Cardiac muscle cell (in vitro differentiated cells and primary cell): ENCODE results near the gene PLXNA2. TPM values are rescaled to one million over a fixed set of nuclear protein-coding genes. Genes with fewer than 3 reads are reported as not detected.

ENCODE experiments used
- DNase-seq, 2 donors: peaks; one replicate each; pipeline versions ENCODE4 v3.0.0 to v3.0.0-alpha.2; 2010 to 2017; ENCODE audit warnings: low read depth in 1 of 2, low spot score in 1 of 2
- H3K27ac ChIP-seq: fragments of 200-600 bp; sonication (generic); 2 replicates; pipeline ENCODE4 v1.5.1; 2016
- H3K27me3 ChIP-seq: fragments of 200-600 bp; sonication (generic); 2 replicates; pipeline ENCODE4 v1.6.0; 2016; ENCODE audit warnings: control low read depth
- H3K36me3 ChIP-seq: fragments of 200-600 bp; sonication (generic); 2 replicates; pipeline ENCODE4 v1.5.1; 2016; ENCODE audit warnings: control low read depth
- H3K4me1 ChIP-seq: fragments of 200-600 bp; sonication (generic); 2 replicates; pipeline ENCODE4 v1.8.1; 2017; ENCODE audit warnings: low read depth, mild to moderate bottlenecking, mixed run types
- H3K4me3 ChIP-seq: fragments of 200-600 bp; sonication (generic); 2 replicates; pipeline ENCODE4 v1.5.1; 2016; ENCODE audit warnings: mild to moderate bottlenecking
- H3K9me3 ChIP-seq: fragments of 200-600 bp; sonication (generic); 2 replicates; pipeline ENCODE4 v1.5.1; 2017; ENCODE audit warnings: low read depth, mild to moderate bottlenecking, control low read depth
- CTCF ChIP-seq: IDR thresholded peaks from 2 replicates; pipeline ENCODE4 v1.5.1; 2012; ENCODE audit warnings: low read depth, mild to moderate bottlenecking, low read length
- polyA plus RNA-seq: library from polyadenylated mRNA; unstranded; fragments of >200 nt; fragmentation: Nextera tagmentation; extraction: Ambion mirVana; gene quantifications from 2 replicates; pipeline ENCODE4 v1.2.1, GENCODE V29; 2016
- total RNA-seq: library from RNA; depleted of rRNA; stranded (reverse); fragments of >200 nt; gene quantifications from 2 replicates; pipeline ENCODE4 v1.2.3, GENCODE V29; 2016

Gene PLXNA2
- total and polyA plus RNA-seq, 2 experiments from 2014 or later = 23.2 to 55.3 TPM

- Histone ChIP-seq H3K27ac (no peak overlapping the region), H3K4me1 (peaks cover 25% of the 10 kb centered on the region), H3K36me3 (no peaks in the 10 kb centered on the region), H3K27me3 (no peaks in the 10 kb centered on the region), H3K9me3 (no peaks in the 10 kb centered on the region), H3K4me3 (no peak overlapping the region)
- TF ChIP-seq CTCF = no peak
- no peak for DNase-seq
These were observed 56.6 kb downstream of the PLXNA2 start for GRCh38 chr1:208187499-208188041.

DNA sequence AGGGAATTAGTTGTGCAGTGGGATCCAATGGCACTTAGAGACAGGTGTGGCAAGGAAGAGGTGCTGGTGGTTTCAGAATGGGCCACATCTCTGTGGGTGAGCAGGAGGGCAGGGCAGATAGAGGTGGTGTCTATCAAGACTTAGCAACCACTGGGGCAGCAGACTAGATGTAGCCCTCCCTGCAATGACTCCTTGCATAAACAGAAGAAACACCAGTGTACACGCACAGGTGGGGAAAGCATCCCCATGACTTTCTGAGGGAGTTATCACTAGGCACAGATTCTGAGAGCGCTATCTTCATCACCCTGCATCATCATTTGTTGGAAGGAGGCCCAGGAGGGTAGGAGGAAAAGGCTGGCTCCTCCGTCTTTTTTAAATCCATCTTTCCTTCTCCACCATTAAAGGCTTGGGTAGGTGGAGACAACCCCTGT is 58.4 kb downstream of the PLXNA2 start:
- H3K27ac ChIP-seq = no peak overlapping the region
- TF ChIP-seq CTCF = no peak
- H3K4me3 ChIP-seq = no peak overlapping the region
- DNase-seq = no peak
- H3K4me1 ChIP-seq = peaks cover 33% of the 10 kb centered on the region
- H3K36me3 ChIP-seq = no peaks in the 10 kb centered on the region
- no peaks in the 10 kb centered on the region for H3K9me3 ChIP-seq
- H3K27me3 ChIP-seq = no peaks in the 10 kb centered on the region

DNA sequence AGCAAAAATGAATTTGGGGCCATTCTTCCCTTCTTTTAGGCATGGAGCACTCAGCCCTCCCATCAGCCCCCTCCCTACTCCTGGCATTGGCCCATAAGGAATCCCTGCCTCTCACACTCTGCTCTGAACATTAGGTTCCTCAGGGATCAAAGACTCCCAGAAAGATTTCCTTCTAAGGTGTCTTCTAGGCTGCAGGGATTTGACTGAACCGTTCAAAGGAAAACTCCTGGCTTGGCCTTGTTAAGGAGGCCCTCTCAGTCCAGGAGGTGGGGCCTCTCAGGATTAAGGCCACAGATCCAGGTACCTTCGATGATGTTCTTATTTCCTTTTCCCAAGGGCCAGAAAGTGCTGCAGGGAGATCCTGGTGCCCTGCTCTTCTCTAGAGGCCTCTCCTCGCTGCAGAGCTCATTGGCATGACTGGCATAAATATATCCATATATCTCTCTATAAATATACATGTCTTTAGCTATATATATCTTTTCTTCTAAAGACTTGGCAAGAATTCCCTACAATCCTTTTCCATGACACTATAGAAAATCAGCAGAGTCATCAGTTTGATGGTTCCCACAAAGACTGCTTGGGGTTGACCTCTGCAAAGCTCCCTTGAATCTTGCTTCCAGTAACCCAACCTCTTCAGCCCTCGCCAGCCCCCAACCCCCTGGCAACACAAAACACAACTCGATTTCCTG is 59.1 kb downstream of the PLXNA2 start:
- H3K9me3 ChIP-seq = no peaks in the 10 kb centered on the region
- H3K27ac ChIP-seq = no peak overlapping the region

GRCh38 chr1:208183977-208184911 is 59.9 kb downstream of the PLXNA2 start:
- Histone ChIP-seq H3K9me3 (no peaks in the 10 kb centered on the region), H3K27me3 (no peaks in the 10 kb centered on the region), H3K4me3 (no peak overlapping the region), H3K36me3 (no peaks in the 10 kb centered on the region), H3K27ac (no peak overlapping the region), H3K4me1 (peaks cover 40% of the 10 kb centered on the region)
- DNase-seq = peak in 1 of 2 donors; percentile 82
- no peak for TF ChIP-seq CTCF

More for the DNA sequence above, 59.1 kb downstream of the PLXNA2 start:
- H3K36me3 ChIP-seq = no peaks in the 10 kb centered on the region
- DNase-seq = peak in 1 of 2 donors; percentile 47
- H3K27me3 ChIP-seq = no peaks in the 10 kb centered on the region
- H3K4me1 ChIP-seq = peaks cover 40% of the 10 kb centered on the region
- TF ChIP-seq CTCF = no peak
- H3K4me3 ChIP-seq = no peak overlapping the region

DNA sequence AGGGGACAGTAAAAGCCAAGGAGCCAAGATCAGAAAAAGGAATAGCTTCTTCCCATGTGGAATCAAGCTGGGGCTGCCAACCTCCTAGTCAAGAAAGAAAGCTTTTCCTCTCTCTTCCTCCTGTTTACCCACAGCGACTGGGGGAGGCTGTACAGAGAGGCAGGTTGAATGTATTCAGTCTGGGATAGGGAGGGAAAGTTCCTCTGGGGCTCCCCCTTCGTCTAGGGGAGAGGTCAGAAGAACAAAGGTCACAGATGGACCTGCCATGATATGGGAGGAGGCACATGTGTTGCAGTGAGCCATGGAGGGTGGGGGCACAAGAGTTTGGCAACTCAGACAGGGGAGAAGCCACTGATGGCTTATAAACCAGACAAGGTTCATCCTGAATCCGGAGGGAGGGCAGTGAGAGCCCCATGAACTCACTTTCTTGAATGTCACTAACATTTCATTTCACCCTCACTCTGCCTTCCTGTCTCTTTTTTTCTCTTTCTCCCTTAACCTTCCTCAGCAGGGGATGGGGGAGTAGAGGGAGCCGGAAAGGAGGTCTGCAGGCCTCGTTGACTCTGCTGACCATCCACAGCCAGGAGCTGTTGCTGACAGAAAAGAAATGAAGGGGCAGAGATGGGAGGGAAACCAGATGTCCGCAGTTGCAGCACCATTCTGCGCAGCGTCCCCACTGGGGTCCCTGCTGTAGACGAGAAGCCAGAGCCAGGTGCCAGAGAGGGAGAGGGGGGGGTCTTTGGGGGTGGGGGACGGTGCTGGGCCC is 61.1 kb downstream of the PLXNA2 start:
- DNase-seq = no peak
- TF ChIP-seq CTCF = no peak
- Histone ChIP-seq H3K36me3 (no peaks in the 10 kb centered on the region), H3K4me3 (no peak overlapping the region), H3K9me3 (no peaks in the 10 kb centered on the region), H3K27me3 (no peaks in the 10 kb centered on the region), H3K27ac (no peak overlapping the region), H3K4me1 (peaks cover 41% of the 10 kb centered on the region)
